Activated CD8-positive, alpha-beta T cell treated with anti-CD3 and anti-CD28 coated beads for 36 hours (primary cell): ENCODE results near the gene ZNF709. TPM values are rescaled to one million over a fixed set of nuclear protein-coding genes. Genes with fewer than 3 reads are reported as not detected.

Experiments
- ATAC-seq: fragments of 200-7000 bp; cut with Tn5 transposase; one replicate; pipeline ENCODE4 v1.10.0; 2021; ENCODE audit warnings: mild to moderate bottlenecking, moderate library complexity
- CTCF ChIA-PET: fragments of 350-600 bp; sonication (Branson Sonifier 250); formaldehyde crosslinking; loops from one replicate; lab custom pipeline; 2021; ENCODE audit warnings: antibody characterized with exemption; lab: Charles Lee
- POLR2A ChIA-PET: fragments of 350-600 bp; sonication (Branson Sonifier 250); formaldehyde crosslinking; loops from one replicate; lab custom pipeline; 2021; ENCODE audit warnings: antibody characterized with exemption; lab: Charles Lee
- DNase-seq: peaks from one replicate; pipeline ENCODE4 v3.0.0-alpha.2; 2020
- H3K27ac Mint-ChIP-seq: one replicate; pipeline ENCODE4 v1.8.0; 2021; ENCODE audit warnings: mild to moderate bottlenecking, mixed read lengths
- H3K27me3 Mint-ChIP-seq: one replicate; pipeline ENCODE4 v1.8.0; 2021; ENCODE audit warnings: mixed read lengths
- H3K36me3 Mint-ChIP-seq: one replicate; pipeline ENCODE4 v1.8.0; 2021; ENCODE audit warnings: low read depth, mixed read lengths
- H3K4me1 Mint-ChIP-seq: one replicate; pipeline ENCODE4 v1.8.0; 2021; ENCODE audit warnings: low read depth, mixed read lengths
- H3K4me3 Mint-ChIP-seq: one replicate; pipeline ENCODE4 v1.8.0; 2021; ENCODE audit warnings: mild to moderate bottlenecking, moderate library complexity, mixed read lengths
- H3K9me3 Mint-ChIP-seq: one replicate; pipeline ENCODE4 v1.8.0; 2021; ENCODE audit warnings: mixed read lengths
- intact Hi-C: fragments of 100-400 bp; cut with micrococcal nuclease; formaldehyde crosslinking; loops from one replicate; pipeline ENCODE4 v1.10.0; 2022
- total RNA-seq, 2 experiments: library from RNA; stranded (reverse); gene quantifications; one replicate each; pipeline ENCODE4 v1.2.3, GENCODE V29; 2021
- TF ChIP-seq, protein P1 (sequence below): fragments of 200-600 bp; IDR thresholded peaks from one replicate; pipeline ENCODE4 v1.8.0; 2022; ENCODE audit warnings: antibody characterized with exemption, mild to moderate bottlenecking

The ZNF709 gene
- total RNA-seq, 2 experiments from 2014 or later, result 1.5 to 1.6 TPM

DNA sequence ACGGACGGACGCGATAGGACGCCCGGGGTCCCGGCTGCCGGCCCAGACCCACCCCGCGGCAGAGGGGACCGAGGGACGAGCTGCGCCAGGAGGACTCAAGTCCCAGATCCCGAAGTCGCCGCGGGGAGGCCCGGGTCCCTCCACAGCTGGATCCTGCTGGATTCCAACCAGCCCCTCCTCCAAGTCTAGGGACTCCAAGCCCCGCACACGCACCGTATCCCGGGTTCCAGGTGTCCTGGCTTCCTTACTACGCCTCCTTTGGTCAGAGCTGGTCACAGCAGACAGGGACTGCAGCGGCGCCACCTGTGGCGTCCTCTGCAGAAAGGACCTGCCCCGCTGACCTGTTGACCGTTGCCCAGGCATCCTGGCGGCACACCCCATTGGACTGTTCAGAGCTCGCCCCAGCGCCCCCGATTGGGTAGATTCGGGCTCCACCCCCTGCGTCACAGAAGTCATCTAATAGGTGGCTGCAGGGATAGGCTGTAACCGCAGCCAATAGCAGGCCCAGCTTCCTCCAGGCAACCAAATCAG is 29.0 kb upstream of the ZNF709 start:
- DNase-seq (no peak), ATAC-seq (no peak)
- Mint-ChIP-seq H3K9me3 (peaks cover 18% of the 10 kb centered on the region), H3K4me1 (no peaks in the 10 kb centered on the region), H3K4me3 (no peak overlapping the region), H3K36me3 (peaks cover 23% of the 10 kb centered on the region), H3K27me3 (peaks cover 2% of the 10 kb centered on the region), H3K27ac (no peak overlapping the region)
- ChIA-PET POLR2A (interaction anchor here (1.2 kb wide), 1 partner anchor 37 kb away, joined by 4 read pairs; no protein-coding TSS in a partner anchor), CTCF (interaction anchor here (1.3 kb wide), 1 partner anchor 28 kb away, joined by 3 read pairs; no protein-coding TSS in a partner anchor)
- TF ChIP-seq, protein P1, sequence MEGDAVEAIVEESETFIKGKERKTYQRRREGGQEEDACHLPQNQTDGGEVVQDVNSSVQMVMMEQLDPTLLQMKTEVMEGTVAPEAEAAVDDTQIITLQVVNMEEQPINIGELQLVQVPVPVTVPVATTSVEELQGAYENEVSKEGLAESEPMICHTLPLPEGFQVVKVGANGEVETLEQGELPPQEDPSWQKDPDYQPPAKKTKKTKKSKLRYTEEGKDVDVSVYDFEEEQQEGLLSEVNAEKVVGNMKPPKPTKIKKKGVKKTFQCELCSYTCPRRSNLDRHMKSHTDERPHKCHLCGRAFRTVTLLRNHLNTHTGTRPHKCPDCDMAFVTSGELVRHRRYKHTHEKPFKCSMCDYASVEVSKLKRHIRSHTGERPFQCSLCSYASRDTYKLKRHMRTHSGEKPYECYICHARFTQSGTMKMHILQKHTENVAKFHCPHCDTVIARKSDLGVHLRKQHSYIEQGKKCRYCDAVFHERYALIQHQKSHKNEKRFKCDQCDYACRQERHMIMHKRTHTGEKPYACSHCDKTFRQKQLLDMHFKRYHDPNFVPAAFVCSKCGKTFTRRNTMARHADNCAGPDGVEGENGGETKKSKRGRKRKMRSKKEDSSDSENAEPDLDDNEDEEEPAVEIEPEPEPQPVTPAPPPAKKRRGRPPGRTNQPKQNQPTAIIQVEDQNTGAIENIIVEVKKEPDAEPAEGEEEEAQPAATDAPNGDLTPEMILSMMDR, result peak; percentile 16
- intact Hi-C loops, result no loop called here

DNA sequence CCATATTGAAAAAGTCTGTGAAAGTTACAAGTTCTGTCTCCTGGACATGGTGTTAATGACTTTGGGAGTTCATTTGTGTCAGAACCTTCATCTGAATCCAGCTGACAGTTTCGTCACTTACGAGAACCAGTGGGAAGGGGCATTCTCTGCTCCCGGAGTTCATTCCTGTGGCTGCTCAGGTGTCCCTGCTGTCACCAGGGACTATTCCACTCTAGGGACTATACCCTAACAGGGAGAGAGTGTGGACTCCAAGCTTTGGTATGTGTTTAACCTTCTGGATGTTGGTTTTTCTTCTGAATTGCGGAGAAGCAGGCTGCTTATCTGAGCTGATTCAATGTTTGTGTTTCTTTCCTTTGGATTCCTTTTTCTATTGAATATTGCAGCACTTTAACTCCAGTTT is 12.4 kb upstream of the ZNF709 start:
- CTCF ChIA-PET, result interaction anchor here (0.8 to 2.1 kb wide), 3 partner anchors 9 to 438 kb away, joined by 3 to 5 read pairs (median 3); no protein-coding TSS in a partner anchor
- TF ChIP-seq, protein P1, result no peak
- DNase-seq (no peak), ATAC-seq (no peak)
- Mint-ChIP-seq H3K4me3 (no peak overlapping the region), H3K9me3 (peaks cover 6% of the 10 kb centered on the region), H3K27ac (no peak overlapping the region), H3K4me1 (peaks cover 21% of the 10 kb centered on the region), H3K27me3 (no peaks in the 10 kb centered on the region), H3K36me3 (peaks cover 2% of the 10 kb centered on the region)
- POLR2A ChIA-PET, result interaction anchor here (1.4 kb wide), 1 partner anchor 164 kb away, joined by 4 read pairs; no protein-coding TSS in a partner anchor
- intact Hi-C loops, result no loop called here

DNA sequence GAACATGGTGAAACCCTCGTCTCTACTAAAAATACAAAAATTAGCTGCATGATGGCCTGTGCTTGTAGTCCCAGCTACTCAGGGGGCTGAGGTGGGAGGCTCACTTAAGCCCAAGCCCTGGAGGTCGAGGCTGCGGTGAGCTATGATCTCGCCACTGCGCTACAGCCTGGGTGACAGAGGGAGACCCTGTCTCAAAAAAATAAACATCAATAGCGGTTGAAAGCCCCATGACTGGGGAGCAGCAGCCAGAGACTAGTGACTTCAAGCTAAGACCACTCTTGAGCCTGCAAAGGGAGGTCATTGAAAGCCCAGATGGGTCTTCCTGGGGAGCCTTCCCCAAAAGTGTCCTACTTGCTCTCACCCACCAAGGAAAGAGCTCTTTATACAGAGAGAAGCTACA is 11.9 kb upstream of the ZNF709 start:
- CTCF ChIA-PET, result interaction anchor here (0.7 to 2.1 kb wide), 3 partner anchors 9 to 406 kb away, joined by 3 to 5 read pairs (median 4); no protein-coding TSS in a partner anchor
- intact Hi-C loops, result no loop called here

DNA sequence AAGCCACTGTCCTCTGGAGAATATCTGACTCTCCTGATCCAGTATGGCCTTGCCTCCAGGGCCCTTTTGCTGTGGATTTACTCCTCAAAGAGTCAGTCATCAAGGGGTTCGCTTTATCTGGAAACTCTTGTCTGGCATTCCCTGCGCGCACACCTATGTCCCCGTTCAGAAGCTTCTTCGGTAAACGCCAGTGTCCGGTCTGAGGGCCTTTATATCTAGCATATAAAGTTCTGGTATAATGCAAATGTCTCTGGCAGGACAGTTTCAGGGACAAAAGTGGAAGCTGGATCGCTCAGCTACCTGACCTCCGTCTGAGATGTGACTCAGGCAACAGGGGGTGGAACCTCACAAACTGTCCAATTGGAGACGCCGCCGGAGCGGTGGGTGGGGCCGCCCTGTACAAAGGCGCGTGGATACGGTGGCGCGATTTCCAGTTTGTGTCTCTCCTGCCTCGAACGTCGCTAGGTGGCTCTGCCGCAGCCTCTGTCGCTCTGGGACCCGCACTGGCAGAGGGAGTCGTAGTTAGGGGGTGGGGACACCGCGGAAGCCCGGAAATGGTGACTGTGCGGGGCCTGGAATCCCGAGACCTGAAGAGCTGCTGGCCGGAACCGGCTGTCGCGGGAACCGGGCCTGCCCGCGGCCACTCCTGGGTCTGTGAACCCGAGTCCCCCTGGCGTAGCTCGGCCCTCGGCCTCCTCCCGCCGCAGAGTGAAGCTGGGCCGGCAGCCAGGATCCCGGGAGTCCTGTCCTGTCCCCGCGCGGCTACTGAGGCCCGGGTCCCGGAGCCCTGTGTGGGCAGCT is 10.6 kb upstream of the ZNF709 start:
- intact Hi-C loops, result no loop called here
- ChIA-PET CTCF (interaction anchor here (0.5 to 2.1 kb wide), 16 partner anchors 10 to 698 kb away, joined by 3 to 6 read pairs (median 3); partner anchors contain the start of gene ZNF709), POLR2A (interaction anchor here (0.5 to 1.5 kb wide), 18 partner anchors 8 to 442 kb away, joined by 3 to 7 read pairs (median 3); partner anchors contain the start of genes ZNF442, ZNF563 and ZNF709)
- peak overlapping the region; percentile 86 for H3K27ac Mint-ChIP-seq
- TF ChIP-seq, protein P1, result peak; percentile 12
- H3K4me1 Mint-ChIP-seq, result peaks cover 21% of the 10 kb centered on the region
- H3K27me3 Mint-ChIP-seq, result no peaks in the 10 kb centered on the region
- peaks cover 2% of the 10 kb centered on the region for H3K36me3 Mint-ChIP-seq
- peak overlapping the region; percentile 74 for H3K4me3 Mint-ChIP-seq
- H3K9me3 Mint-ChIP-seq, result peaks cover 6% of the 10 kb centered on the region
- peak; percentile 98 for DNase-seq
- ATAC-seq, result peak; percentile 100

More for the DNA sequence above, 11.9 kb upstream of the ZNF709 start:
- peaks cover 6% of the 10 kb centered on the region for H3K9me3 Mint-ChIP-seq
- H3K36me3 Mint-ChIP-seq, result peaks cover 2% of the 10 kb centered on the region
- no peak overlapping the region for H3K27ac Mint-ChIP-seq
- H3K4me1 Mint-ChIP-seq, result peaks cover 21% of the 10 kb centered on the region
- DNase-seq, result no peak
- peak overlapping the region; percentile 74 for H3K4me3 Mint-ChIP-seq
- POLR2A ChIA-PET, result interaction anchor here (0.6 to 1.5 kb wide), 11 partner anchors 8 to 164 kb away, joined by 3 to 6 read pairs (median 4); partner anchors contain the start of genes ZNF442 and ZNF709
- TF ChIP-seq, protein P1, result no peak
- H3K27me3 Mint-ChIP-seq, result no peaks in the 10 kb centered on the region
- no peak for ATAC-seq
